ENCODE measurements around the gene ABHD14A.

Gene ABHD14A

DNA sequence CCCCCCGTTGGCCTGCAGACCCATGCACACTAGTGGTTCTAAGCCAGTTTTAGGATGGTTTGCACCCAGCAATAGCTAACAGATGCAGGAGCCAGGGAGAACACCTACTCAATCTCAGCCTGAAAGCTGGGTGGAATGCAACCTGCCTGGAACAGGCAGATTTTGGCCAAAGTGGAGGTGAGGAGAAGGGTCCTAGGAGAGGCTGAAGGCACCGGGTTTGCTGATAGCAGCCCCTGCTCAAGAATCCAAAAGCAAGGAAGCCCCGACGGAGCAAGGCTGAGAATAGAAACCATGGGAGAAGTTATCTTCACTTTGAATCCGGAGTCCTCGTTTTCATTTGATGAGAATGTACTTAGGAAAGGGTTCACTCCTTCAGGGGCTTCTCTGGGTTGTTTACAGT lies 43.1 kb upstream of the ABHD14A start:
- no peak for DNase-seq (ENCODE audit: low read depth)
- in situ Hi-C loops (cut with HindIII; ENCODE audit: low sequenced_read_pairs), result no loop called here
- TF ChIP-seq, protein P1, sequence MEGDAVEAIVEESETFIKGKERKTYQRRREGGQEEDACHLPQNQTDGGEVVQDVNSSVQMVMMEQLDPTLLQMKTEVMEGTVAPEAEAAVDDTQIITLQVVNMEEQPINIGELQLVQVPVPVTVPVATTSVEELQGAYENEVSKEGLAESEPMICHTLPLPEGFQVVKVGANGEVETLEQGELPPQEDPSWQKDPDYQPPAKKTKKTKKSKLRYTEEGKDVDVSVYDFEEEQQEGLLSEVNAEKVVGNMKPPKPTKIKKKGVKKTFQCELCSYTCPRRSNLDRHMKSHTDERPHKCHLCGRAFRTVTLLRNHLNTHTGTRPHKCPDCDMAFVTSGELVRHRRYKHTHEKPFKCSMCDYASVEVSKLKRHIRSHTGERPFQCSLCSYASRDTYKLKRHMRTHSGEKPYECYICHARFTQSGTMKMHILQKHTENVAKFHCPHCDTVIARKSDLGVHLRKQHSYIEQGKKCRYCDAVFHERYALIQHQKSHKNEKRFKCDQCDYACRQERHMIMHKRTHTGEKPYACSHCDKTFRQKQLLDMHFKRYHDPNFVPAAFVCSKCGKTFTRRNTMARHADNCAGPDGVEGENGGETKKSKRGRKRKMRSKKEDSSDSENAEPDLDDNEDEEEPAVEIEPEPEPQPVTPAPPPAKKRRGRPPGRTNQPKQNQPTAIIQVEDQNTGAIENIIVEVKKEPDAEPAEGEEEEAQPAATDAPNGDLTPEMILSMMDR (IDR thresholded peaks at IDR 0.05; ENCODE audit: low read depth, low read length, missing control alignments), result no peak
- H3K4me3 ChIP-seq (ENCODE audit: low read depth, low read length), result no peak overlapping the region

DNA sequence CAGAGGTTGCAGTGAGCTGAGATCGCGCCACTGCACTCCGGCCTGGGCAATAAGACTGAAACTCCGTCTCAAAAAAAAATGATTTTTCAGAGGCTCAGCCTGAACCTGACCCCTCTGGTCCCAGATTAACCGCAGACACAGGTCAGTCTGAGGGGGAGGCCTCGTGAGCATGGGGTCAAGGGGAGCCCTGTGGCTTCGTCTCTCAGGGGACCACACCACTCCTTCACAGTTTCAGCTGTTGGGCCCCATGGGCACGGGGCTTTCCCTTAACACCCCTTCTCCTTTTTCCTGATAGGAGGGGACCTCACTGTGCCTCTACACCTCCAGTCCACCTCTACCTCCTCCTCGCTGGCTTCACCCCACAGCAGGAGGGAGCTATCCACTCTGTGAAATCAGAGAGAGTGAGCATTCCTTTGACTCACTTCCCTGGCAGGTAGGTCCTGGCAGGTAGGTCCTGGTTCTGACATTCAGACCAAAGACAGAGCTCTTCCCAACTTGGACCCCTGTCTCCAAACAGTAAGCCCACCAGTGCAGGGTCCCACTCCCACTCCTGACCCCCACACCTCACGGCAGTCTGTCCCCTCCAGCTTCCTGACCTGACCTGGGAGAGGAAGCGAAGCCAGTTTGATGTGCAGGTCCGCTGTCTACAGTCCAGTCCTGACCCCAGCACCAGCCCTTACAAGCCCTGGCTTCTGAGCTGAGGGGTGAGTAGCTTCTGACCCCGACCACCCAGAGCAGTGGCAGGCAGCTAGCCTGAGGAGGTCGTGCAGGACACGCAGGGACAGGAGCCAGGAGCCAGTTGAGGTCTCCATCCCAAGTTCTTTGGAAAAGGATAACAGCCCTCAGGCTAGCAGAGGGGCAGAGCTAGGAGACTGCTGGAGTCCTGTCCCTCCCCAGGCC lies 42.1 kb upstream of the ABHD14A start:
- in situ Hi-C loops (cut with HindIII; ENCODE audit: low sequenced_read_pairs), result no loop called here
- TF ChIP-seq, protein P1 (IDR thresholded peaks at IDR 0.05; ENCODE audit: low read depth, low read length, missing control alignments), result no peak
- no peak overlapping the region for H3K4me3 ChIP-seq (ENCODE audit: low read depth, low read length)
- DNase-seq (ENCODE audit: low read depth), result no peak

DNA sequence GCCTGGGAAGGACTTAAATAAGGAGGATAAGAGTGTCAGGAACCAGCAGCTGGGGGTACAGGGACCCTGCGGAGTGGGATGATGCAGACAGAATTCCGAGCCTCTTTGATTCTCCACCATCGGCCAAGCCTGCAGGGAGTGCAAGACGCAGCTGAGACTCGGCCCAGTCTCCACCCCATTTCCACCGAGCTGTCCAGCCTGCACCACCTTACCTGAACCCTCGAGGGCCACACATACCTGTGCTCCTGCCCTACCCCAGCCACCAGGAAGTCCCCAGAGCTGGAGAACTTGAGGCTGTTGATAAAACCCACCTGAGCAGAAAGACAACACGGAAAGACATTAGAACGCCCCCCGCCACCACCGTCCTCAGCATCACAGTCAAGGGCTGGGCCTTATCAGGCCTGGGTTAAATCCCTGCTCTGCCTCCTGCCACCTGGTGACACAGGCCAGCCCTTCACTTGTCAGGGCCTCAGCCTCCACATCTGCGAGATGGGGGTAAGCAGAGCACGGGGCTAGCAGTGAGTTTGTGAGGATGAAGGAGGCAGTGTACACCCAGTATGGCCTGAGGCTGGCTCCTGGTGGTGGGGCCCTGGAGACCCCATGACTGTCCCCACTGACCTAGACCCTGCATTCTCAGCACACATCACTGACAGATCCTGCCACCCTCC lies 41.3 kb upstream of the ABHD14A start:
- no peak overlapping the region for H3K4me3 ChIP-seq (ENCODE audit: low read depth, low read length)
- TF ChIP-seq, protein P1 (IDR thresholded peaks at IDR 0.05; ENCODE audit: low read depth, low read length, missing control alignments), result no peak
- DNase-seq (ENCODE audit: low read depth), result no peak
- in situ Hi-C loops (cut with HindIII; ENCODE audit: low sequenced_read_pairs), result no loop called here

DNA sequence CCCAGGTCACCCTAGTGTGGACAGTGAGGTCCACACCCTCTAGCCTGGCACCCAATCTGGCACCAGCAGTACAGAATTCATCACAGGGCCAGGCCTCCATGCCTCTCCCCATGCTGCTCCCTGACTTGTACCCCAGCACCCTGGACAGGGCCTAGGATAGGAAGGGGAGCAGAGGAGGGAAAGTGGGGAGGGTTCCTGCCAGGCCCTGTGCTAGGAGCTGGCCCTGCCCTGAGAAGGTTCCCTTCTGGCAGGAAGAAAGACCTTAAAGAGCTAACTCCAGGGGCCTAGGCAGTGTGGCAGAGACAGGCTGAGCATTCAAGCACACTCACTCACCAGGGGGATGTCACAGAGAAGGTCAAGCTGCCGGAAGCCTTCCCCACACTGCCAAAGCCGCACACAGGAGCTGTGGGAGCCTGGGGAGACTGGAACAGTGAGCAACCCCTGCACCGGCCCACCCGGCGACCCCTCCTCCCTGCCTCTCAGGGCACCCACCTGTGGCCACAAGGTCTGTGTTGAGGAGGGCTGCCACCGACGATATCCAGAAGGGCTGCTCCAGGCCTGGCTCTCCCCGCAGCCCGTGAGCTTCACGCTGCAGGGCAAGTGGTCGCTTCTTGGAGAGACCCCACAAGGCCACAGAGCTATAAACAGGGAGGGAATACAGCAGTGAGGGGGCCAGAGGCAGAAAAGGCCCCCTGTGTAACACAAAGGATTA lies 40.6 kb upstream of the ABHD14A start:
- no peak for DNase-seq (ENCODE audit: low read depth)
- in situ Hi-C loops (cut with HindIII; ENCODE audit: low sequenced_read_pairs), result no loop called here
- H3K4me3 ChIP-seq (ENCODE audit: low read depth, low read length), result no peak overlapping the region
- TF ChIP-seq, protein P1 (IDR thresholded peaks at IDR 0.05; ENCODE audit: low read depth, low read length, missing control alignments), result no peak

DNA sequence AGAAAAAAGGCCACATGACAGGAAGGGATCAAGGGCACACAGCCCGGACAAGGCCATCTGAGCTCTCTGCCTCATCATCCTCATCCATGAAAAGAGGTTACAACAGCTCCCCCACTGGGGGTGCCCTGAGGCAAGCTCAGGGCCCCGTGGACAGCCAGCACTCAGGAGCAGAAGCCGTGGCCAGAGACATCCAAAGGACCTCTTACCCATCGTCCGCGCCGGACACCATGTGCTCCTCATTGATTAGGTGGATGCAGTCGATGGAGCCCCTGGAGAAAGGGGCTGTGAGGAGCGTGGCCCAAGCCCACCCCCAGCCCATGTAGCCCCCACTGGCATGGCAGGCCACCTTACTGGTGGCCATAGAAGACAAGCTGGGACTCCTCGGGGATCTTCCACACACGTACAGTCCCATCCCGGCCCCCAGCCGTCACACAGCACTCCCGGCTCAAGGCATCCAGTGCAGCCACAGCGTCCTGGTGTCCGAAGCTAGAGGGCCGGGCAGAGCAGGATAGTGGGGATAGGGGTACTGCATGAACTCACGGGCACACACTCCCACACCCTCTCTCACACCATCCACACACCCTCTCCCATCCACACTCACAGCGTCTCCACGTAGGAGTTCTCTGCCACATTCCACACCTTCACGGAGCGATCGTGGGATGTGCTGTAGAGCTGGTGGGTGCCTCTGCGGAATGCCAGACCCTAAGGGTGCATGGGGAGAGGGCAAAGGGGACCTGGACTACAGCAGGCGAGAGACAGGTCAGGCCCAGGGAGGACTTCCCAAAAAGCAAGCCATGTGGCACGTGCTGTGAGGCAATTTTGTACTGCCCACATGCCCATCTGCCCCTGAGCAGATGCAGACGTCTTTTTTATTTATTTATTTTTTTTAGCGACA lies 39.6 kb upstream of the ABHD14A start:
- TF ChIP-seq, protein P1 (IDR thresholded peaks at IDR 0.05; ENCODE audit: low read depth, low read length, missing control alignments), result no peak
- in situ Hi-C loops (cut with HindIII; ENCODE audit: low sequenced_read_pairs), result no loop called here
- no peak overlapping the region for H3K4me3 ChIP-seq (ENCODE audit: low read depth, low read length)
- no peak for DNase-seq (ENCODE audit: low read depth)

Data from astrocyte of the cerebellum (primary cell).